K562 (cell line): ENCODE measurements around the gene UBE2D2. TPM values are rescaled to one million over a fixed set of nuclear protein-coding genes. Genes with fewer than 3 reads are reported as not detected.

Experiments
- BCL6 ChIP-seq: fragments of 250-450 bp; sonication (Bioruptor Pico); IDR thresholded peaks from 2 replicates; pipeline ENCODE4 v1.4.0; 2020
- CBX3 ChIP-seq, 2 experiments: IDR thresholded peaks; 1 replicate in 1 of 2; 2 replicates in 1 of 2; pipeline ENCODE4 v1.6.1; 2012; ENCODE audit warnings: inconsistent platforms in 2 of 2, low read length in 2 of 2, borderline replicate concordance in 1 of 2, control low read depth in 1 of 2
- CHAMP1 ChIP-seq: fragments of 450-650 bp; IDR thresholded peaks from 2 replicates; pipeline ENCODE4 v1.6.1; 2016; ENCODE audit warnings: mild to moderate bottlenecking
- COPS2 ChIP-seq: fragments of 450-650 bp; conservative IDR thresholded peaks from 2 replicates; pipeline ENCODE4 v1.6.1; 2016; ENCODE audit warnings: mild to moderate bottlenecking, moderate library complexity
- FOXM1 ChIP-seq, 2 experiments: fragments of 450-650 bp in 1 of 2; sonication (generic) in 1 of 2; formaldehyde crosslinking in 1 of 2; IDR thresholded peaks; 2 replicates each; pipeline versions ENCODE4 v1.6.1 to v1.9.0; 2017 to 2022; ENCODE audit warnings: low read depth in 2 of 2, mild to moderate bottlenecking in 2 of 2, missing genetic modification reagents in 1 of 2, moderate library complexity in 1 of 2
- HDGF ChIP-seq: fragments of 450-650 bp; IDR thresholded peaks from 2 replicates; pipeline ENCODE4 v1.6.1; 2016
- IFI16 ChIP-seq: fragments of 250-450 bp; sonication (Bioruptor Pico); IDR thresholded peaks from 2 replicates; pipeline ENCODE4 v2.1.2; 2022; ENCODE audit warnings: mild to moderate bottlenecking, inconsistent platforms
- NCOA4 ChIP-seq: fragments of 450-650 bp; IDR thresholded peaks from 2 replicates; pipeline ENCODE4 v1.6.1; 2018; ENCODE audit warnings: mild to moderate bottlenecking; ENCODE audit not compliant: partially characterized antibody
- POLR2B ChIP-seq: fragments of 450-650 bp; IDR thresholded peaks from 2 replicates; pipeline ENCODE4 v1.6.1; 2018; ENCODE audit warnings: low read depth; ENCODE audit not compliant: partially characterized antibody
- REST ChIP-seq, 2 experiments: fragments of 450-650 bp; formaldehyde crosslinking in 1 of 2; IDR thresholded peaks; 2 replicates each; pipeline versions ENCODE4 v1.4.0 to v1.6.1; 2014 to 2020; ENCODE audit warnings: mild to moderate bottlenecking in 2 of 2, borderline replicate concordance in 1 of 2, low read depth in 1 of 2
- RFX5 ChIP-seq: IDR thresholded peaks from 2 replicates; pipeline ENCODE4 v1.6.1; 2011; ENCODE audit warnings: low read depth, mild to moderate bottlenecking, improper control_type of control experiment, low read length
- ZC3H11A ChIP-seq: IDR thresholded peaks from 2 replicates; pipeline ENCODE4 v1.6.1; 2012; ENCODE audit warnings: low read depth, low read length, improper control_type of control experiment
- ZNF133 ChIP-seq: fragments of 250-450 bp; sonication (Bioruptor Pico); IDR thresholded peaks from 2 replicates; pipeline ENCODE4 v1.4.0; 2020; ENCODE audit warnings: mild to moderate bottlenecking
- ZNF316 ChIP-seq: fragments of 450-650 bp; IDR thresholded peaks from 2 replicates; pipeline ENCODE4 v1.6.1; 2016
- polyA plus RNA-seq, 8 experiments: library from polyadenylated mRNA; depleted of rRNA in 4 of 8; stranded (reverse) in 5 of 8; unstranded in 3 of 8; fragments of >200 nt; fragmentation: Nextera tagmentation in 2 of 8; fragmentation: Illumina TruSeq in 1 of 8; extraction: Ambion mirVana in 2 of 8; extraction: Trizol in 1 of 8; gene quantifications; 2 replicates each; pipeline versions ENCODE4 v1.2.1 to v1.2.3, GENCODE V29; 2011 to 2014; ENCODE audit warnings: inconsistent platforms in 1 of 8, missing spikeins in 1 of 8
- total RNA-seq, 7 experiments: library from RNA; depleted of rRNA in 6 of 7; stranded (reverse); fragments of >200 nt in 6 of 7; fragmentation: Illumina TruSeq in 2 of 7; extraction: Trizol in 2 of 7; gene quantifications; 2 replicates each; pipeline versions ENCODE4 v1.2.1 to v1.2.3, GENCODE V29; 2011 to 2021; ENCODE audit warnings: low replicate concordance in 1 of 7
- TF ChIP-seq, protein P1 (sequence below): fragments of 450-650 bp; formaldehyde crosslinking; IDR thresholded peaks from 2 replicates; pipeline ENCODE4 v1.4.0; 2022; ENCODE audit warnings: missing genetic modification characterization
- TF ChIP-seq, protein P2 (sequence below): sonication (generic); formaldehyde crosslinking; IDR thresholded peaks from 2 replicates; pipeline ENCODE4 v1.9.0; 2022; ENCODE audit warnings: mild to moderate bottlenecking, missing genetic modification reagents

The UBE2D2 gene
- total and polyA plus RNA-seq, 9 of the 15 experiments (the other 6 are each of a cell fraction or from before 2014, with no cell fraction given): 53.6 to 198 (median 122) TPM

GRCh38 chr5:139561655-139562451, 714 bp downstream of the UBE2D2 start (continued):
- no peak for TF ChIP-seq REST (IDR thresholded peaks at IDR 0.05; ENCODE audit: borderline replicate concordance)
- TF ChIP-seq REST (CRISPR knock-in tag; IDR thresholded peaks at IDR 0.05; ENCODE audit: low read depth): no peak
- TF ChIP-seq IFI16 (CRISPR knock-in tag): no peak
- no peak for TF ChIP-seq CHAMP1
- no peak for TF ChIP-seq NCOA4
- no peak for TF ChIP-seq CBX3 (IDR thresholded peaks at IDR 0.05; ENCODE audit: borderline replicate concordance in 1 of 2, low read length in 2 of 2)
- no peak for TF ChIP-seq RFX5
- TF ChIP-seq ZNF133: no peak
- no peak for TF ChIP-seq HDGF
- TF ChIP-seq, protein P1, sequence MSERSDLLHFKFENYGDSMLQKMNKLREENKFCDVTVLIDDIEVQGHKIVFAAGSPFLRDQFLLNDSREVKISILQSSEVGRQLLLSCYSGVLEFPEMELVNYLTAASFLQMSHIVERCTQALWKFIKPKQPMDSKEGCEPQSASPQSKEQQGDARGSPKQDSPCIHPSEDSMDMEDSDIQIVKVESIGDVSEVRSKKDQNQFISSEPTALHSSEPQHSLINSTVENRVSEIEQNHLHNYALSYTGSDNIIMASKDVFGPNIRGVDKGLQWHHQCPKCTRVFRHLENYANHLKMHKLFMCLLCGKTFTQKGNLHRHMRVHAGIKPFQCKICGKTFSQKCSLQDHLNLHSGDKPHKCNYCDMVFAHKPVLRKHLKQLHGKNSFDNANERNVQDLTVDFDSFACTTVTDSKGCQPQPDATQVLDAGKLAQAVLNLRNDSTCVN: no peak
- TF ChIP-seq ZC3H11A: no peak
- TF ChIP-seq BCL6: no peak
- TF ChIP-seq, protein P2, sequence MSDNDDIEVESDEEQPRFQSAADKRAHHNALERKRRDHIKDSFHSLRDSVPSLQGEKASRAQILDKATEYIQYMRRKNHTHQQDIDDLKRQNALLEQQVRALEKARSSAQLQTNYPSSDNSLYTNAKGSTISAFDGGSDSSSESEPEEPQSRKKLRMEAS (CRISPR knock-in tag): no peak
- TF ChIP-seq POLR2B: no peak
- no peak for TF ChIP-seq FOXM1 (IDR thresholded peaks at IDR 0.05; ENCODE audit: low read depth)
- peak; percentile 13; the same call in 1 of the 2 replicates for TF ChIP-seq FOXM1 (CRISPR knock-in tag; IDR thresholded peaks at IDR 0.05; ENCODE audit: low read depth)
- no peak for TF ChIP-seq ZNF316
- no peak for TF ChIP-seq COPS2
